Stimulated activated CD8-positive, alpha-beta memory T cell treated with anti-CD3 and anti-CD28 coated beads, Interleukin-4, amount 100 ng/mL, for 24 hours (primary cell): ENCODE measurements around the gene FGF14.

Experiments
- DNase-seq: peaks from one replicate; pipeline ENCODE4 v3.0.0-alpha.2; 2020; ENCODE audit warnings: low read depth

The FGF14 gene

DNA sequence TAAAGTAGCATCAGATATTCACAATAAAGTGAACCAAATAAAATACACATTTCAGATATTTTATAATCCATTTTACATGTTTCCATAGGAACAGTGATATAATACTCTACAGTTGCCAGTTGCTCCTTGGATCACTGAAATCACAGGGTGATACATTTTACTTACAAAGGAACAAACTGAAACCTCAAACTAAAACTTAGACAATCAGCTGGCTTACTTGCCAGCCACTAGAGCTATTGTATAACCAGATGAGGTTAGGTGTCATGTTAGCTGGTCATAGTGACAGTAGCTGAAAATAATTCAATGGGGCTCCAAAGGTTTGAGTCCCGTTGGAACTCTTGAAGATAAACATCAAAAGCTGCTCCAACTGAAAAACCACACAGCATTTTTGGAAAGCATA, 674.7 kb downstream of the FGF14 start:
- DNase-seq: no peak

DNA sequence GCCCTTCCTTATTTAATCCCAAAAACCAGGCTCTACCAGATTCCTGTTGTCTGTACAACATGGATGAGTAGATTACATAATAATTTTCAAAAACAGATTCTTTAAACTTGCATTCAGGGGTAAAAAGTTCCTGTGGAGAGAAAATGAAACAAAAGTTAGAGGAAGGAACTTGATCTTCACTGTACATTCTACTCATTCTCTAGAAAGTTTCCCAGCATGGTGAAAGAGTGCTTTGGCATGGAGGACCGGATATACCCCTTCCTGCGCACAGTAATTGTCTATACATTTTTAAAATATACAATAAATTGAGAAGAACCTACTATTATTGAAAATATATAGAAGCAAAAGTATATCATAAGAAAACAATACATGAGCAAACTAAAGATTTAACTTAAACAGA, 675.2 kb downstream of the FGF14 start:
- no peak for DNase-seq

DNA sequence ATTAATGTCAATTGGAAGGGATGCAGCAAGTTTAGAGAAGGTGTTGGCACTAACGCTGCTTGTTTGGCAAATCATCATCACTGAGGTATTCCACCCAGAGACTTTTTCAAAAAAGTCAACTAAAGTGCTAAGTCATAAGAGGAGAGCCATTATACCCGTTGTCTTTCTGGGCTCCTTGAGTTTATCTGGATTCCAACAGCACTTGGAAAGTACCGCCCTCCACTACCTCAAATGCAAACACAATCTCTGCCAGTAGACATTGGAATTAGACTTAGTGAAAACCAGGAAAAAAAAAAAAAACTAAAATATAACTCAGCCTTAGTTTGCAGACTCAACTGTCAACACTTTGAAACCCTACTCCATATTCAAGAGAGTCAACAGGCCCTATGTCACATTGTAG, 683.4 kb downstream of the FGF14 start:
- DNase-seq: no peak

DNA sequence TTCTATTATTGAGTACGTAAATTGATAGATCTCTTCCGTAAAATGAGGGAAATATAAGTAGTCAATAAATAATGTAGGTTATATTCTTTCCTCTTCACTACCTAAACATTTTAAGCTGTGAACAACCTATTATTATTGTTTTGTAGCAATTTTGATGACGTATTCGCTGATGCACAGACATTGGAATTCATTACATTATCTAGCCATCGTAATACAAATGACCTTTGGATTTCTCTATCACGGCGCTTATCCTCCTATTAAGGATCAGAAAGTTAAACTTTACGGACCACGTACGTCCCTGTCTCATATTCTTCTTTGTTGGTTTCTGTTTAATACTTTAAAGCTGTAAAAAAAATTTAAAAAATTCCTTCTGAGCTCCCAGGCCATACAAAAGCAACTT, 684.5 kb downstream of the FGF14 start:
- no peak for DNase-seq

DNA sequence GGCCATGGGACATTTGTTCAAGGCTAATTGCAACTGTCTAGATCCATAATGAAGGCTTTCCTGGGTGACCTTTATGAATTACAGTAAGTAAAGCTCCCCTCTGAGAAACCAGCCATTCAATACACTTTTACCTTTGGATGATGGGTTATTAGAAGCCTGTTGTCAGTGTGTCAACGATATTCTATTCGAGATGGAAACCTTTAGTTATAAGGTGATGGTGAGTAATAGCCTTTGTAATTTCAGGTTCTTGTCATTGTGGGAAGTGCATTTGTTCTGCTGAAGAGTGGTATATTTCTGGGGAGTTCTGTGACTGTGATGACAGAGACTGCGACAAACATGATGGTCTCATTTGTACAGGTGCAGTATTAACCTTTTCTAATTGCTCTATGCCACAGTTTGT, 687.7 kb downstream of the FGF14 start:
- DNase-seq: no peak

DNA sequence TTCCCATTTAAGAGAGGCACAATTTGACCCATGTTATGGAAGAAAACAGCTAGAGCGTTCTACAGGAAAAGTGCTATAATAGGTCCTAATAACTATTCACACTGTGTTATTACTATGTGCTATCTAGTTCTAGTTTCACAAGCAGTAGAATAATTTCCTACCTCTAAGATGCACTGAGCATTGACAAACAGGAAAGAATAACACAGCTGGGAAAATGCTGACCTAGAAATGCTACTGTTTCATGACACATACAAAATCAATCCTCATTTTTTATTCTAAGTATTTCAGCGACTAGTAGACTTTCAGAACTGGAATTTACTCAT, 689.9 kb downstream of the FGF14 start:
- no peak for DNase-seq

DNA sequence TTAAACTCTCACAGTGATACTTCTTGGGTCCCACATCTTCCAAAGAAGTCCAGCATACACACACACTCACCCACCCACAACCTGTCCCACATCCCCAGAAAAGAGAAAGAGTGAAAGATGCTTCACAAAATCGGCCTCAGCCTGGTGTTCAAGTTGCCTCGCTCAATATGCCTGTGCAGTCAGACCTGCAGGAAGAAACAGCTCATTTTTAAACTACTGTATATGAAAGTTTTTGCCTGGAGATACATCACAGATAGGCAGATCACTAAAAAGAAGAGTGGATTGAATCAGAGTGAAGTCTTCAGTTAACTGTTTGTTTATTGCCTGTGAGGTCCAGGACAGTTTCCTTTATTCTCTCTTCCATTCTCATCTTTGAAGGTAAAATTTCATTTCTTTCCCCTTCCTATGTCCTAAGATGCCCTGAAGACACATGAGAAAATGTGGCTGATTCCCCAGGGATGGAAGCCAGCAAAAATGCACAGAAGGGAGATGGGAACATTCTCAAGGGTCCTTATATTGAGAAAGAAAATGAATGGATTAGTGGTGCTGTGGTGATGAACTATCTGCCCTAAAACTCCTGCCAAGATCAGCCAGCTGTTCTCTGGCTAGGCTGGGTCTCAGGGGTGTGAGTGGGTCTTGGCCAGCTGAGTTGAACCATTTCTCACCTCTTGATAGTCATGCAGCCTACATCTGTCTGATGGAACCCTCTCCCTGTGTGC, 690.4 kb downstream of the FGF14 start:
- DNase-seq: no peak

DNA sequence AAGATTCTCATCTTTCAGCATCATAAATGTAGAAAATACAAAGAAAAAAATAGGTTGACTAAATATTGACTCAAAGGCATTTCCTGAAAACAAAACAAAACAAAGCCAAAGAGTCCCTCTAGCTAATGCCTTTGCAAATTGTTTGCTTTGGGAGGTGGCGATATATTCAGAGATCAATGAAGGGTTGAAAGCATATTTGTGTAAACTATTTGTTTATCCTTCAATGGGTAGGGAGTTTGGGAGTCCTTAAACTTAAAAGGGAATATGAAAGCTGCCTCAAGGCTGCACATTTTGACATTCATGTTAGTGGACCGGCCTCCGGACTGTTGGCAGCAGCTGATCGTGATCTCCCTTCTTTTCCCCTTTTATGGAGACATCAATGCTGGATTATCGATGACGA, 691.9 kb downstream of the FGF14 start:
- no peak for DNase-seq

DNA sequence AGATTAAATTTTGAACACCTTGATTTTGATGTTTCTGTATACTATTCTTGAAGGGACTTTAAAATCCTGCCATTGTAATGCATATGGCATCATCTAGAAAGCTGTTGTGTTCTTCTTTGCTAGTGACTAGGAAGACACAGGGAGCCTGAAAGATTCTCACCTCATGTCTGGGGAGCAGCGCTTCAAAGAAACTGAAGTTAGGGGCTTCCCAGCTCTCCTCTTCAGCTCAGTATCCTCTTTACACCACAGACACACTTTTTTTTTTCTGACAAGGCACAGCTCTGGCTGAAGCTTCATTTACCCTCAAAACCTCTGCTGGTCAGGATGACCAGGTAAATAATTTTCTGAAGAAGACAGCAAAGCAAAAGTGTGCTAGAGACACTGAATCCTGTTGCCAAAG, 693.7 kb downstream of the FGF14 start:
- no peak for DNase-seq

DNA sequence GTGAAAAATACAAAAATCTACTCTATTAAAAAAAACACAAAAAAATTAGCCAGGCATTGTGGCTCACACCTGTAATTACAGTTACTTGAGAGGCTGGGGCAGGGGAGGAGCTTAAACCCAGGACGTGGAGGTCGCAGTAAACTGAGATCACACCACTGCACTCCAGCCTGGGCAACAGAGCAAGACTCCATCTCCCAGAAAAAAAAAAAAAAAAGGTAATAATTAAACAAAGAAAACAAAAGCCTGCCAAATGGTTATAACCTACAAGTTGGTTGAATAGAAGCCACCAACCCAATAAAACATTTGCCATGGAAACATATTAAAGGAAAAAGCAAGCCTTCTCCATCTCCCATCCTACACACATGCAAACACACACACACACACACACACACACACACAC, 694.2 kb downstream of the FGF14 start:
- no peak for DNase-seq

DNA sequence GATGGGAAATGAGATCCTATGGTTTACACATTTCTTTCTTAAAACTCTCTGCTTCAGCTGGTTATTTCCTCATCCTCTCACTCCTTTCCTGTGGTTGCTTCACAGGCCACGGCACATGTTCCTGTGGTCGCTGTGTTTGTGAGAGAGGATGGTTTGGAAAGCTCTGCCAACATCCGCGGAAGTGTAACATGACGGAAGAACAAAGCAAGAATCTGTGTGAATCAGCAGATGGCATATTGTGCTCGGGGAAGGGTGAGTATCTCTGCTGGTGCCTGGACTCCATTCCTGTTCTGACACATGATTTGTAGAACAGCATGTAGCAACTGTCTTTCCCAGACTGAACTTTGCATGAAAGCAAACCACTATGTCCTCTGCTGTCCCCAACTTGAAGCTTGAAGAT, 695.2 kb downstream of the FGF14 start:
- DNase-seq: no peak

DNA sequence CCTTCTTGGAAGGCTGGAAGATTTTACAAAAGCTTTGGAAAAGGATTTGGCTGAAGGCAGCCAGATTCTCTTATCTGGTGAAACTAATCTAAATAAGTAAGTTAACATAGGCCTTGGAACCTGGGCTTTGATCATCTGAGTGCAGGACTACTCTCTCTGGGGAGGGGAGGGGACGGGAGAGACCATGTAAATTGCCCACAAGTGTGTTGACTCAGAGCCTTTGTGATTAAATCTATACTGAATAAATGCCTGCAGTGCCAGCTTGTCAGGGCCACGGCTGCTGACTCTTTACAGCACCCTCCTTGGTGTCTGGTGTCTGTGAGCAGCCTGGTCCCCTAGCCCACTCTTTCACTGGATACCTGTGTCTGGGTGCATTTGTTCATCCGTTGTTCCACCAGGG, 698.0 kb downstream of the FGF14 start:
- DNase-seq: no peak

DNA sequence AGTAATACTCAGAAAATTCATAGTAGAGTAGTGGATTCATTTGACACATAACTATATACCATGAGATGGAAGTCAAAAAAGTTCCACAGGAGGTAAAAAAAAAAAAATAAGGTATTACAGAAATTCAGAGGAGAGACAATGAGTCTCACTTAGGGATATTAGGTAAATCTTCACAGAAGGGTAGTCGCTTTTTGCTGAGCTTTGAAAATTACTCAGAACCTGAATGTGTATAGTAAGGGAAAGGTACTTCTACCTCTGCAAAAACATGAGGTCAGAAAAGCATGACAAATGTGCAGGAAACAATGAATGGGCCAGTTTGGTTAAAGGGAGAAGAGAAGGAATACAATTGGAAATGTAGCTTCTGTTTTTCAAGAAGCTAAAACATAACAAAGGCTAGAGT, 698.8 kb downstream of the FGF14 start:
- DNase-seq: no peak

DNA sequence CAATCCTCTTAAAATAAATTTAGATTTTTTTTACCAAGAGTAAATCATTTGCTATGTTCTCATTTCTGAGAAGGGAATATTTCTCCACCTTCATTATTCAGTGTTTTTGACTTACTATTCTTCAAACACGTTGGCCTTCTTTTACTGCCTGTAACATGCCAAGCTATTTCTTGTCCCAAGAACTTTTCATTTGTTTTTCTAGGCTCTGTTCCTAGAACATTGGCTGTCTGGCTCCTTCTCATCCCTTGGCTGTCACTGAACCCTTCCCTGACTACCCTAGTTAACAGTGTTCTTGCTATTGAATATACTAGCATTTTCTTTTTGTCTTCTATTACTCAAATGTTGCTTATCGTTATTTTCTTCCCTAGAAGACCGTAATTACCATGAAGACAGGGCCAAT, 701.2 kb downstream of the FGF14 start:
- DNase-seq: no peak

DNA sequence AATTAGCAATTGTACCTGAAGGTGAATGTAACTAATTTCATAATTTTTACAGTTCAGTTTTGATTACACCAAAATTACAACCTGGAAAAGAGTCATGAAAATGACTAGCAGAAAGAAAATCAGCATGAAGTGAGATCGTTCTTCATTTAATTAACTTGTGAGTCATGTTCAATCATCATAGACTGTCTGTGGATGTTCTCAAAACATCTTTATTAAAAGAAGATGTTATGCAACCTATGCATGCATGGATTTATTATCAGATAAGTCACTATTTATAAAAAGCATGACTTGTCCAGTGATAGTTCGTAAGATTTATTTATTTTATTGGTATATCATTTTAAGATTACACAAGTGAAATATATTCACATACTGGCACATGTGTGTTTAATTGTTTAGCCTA, 703.4 kb downstream of the FGF14 start:
- no peak for DNase-seq

DNA sequence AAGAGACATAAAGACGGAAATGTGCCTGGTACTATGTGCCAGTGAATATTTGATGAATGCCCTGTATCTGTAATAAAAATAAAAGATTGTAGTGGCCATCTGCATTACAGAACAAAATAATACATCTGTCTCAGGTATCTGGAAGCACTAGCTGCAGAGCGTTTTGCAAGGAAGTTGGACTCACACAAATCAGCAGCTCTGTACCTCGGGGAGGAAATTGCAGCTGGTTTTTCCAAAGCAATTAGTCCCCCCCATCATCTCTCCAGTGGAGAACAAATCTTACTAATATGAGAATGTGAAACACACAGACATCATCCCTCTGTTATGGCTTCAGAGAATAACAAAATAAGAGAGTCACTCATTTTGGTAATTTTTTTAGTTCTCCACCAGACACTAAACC, 704.1 kb downstream of the FGF14 start:
- DNase-seq: no peak

DNA sequence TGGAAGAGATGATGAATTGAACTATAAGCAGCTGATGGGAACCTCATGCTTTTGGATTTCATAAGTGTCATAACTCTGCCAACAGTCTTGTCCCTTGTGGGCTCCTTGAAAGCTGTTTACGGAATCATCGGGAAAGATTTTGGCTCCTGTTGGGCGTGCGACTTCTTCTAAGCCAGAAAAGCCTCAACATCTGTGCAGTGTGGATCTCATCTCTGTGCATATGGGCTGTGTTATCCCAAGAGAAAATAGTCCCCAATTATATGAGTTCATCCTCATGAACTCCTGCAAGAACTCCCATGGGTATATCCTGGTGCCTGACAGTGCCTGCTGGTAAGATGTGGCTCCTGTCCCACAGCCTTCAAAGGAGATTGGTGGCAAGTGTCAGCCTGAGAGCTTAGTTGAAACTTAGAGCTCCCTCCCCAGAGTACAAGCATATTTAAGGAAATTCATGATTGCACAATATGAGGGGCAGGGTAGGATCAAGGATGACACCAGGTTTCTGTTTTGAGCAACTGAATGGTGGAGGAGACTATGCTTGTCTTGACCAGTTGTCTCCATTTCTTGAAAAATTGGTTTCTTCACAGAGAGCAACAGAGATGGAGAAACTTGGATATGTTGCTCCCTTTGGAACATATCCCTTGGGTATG, 705.9 kb downstream of the FGF14 start:
- no peak for DNase-seq

DNA sequence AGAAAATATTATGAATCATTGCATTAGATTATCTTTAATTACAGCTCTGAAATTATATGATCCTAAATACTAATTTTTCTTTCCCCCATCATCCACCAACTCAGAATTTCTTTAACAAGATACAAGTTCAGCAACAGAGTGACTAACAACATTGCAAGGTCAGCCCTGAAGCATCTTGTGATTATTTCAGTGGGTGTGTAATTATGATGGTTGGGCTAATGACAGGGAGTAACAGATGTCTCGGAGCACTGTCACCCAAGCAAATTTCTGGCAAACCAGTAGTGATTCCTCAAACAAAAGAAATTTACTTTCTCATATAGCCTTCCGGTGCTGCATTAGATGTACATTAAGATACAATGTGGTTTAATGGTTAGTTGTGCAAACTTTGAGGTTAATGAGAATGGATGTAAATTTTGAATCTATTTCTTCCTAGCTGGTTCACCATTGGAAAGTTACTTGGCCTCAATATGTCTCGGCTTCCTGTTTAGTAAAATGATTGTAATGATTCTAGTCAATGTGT, 710.4 kb downstream of the FGF14 start:
- DNase-seq: no peak

DNA sequence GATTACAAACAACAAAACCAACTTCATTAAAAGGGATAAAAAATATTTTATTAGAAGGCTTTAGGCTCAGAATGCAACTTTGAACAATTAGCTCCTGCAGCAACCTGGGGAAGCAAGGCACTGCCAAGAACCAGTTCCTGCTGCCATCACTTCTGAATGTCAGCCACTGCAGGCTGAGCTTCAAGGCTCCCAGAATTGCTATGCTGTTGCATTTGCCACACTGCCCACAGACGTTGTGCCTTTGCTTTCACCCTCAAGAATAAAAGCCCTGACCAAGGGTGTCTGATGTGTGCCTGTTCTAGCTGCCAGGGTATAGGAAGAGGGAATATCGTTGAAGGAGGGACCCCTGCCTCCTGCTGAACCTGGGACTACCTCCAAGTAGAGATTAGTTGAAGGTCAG, 711.0 kb downstream of the FGF14 start:
- no peak for DNase-seq

DNA sequence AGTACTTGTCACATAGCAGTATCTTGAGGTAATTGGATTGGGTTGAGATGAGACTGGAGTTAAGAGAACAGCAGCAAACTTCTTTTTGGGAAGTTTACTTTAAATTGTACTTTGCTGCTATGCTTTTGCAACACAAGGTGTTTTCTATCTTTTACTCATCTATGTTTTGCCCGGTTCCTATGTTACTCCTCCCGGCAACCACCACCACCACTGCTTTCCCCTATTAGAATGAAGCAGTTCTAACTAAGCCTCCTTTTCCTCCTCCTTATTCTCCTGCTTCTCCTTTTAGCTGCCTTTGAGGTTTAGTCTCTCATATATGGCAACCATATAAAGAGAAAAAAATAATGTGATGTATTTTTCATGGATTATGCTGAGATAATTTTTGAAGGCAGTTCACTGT, 715.8 kb downstream of the FGF14 start:
- no peak for DNase-seq

DNA sequence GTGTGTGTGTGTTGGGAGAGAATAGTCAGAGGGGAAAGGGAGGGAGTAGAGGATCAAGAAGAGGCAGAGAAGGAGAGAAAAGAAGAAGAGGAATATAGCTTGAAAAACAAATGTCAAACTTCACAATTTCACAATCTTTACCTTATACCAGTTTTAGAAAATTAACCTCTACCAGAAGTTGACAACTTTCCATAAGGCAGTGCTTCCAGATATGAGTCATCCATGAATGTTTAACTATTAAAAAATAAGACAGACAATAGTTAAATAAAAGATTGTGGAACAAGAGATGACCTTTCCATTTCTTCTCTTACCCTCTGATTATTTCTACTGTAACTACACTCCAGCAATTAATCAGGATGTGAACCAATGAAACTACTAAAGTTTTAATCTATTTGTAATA, 720.0 kb downstream of the FGF14 start:
- no peak for DNase-seq

DNA sequence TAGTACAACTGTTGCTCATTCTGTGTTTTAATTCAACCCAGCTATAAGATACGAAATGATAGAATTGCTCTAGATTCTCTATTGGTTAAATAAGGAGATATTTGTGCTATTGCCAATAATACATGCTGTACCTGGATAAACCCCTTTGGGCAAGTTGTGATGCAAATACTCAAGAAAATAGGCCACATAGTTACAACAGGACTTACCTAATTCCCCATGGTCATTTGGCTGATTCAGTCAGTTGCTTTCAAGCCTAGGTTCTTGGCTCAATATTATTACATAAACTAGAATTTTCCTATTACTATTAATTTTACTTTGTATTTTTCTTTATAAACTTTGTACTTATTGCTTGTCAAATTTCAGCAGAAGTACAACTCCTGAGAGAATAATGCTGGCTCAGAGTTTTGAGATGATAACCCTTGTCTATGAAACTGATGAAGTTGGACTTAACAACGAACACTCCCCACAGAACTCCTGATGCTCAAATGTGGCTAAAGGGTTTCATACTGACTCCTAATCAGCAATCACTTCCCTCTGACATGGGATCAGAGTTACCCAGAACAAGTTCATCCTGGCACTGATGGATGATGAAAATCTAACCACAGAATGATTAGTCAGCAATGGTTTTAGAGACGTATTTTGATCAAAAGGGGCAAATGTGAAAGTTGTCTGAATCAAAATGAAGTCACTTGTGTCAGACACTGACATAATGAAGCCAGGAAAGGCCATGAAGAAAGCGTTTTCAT, 728.3 kb downstream of the FGF14 start:
- DNase-seq: no peak

DNA sequence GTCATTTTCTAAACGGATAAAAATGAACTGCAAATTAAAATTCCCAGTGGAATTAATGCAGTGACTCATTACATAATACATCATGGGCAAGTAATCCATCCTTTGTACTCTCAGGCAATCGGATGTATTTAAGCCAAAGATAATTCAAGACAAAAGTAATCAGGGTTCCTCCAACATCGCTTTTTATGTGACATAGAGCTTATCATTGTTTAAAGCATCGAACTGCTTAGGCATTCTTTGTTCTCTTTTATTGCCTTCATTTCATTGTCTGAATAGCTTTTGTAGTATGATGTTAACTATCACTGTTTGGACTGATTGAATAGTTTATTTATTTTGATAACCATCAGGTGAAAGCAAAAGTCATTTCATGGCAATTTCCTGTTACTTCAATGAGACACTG, 740.0 kb downstream of the FGF14 start:
- no peak for DNase-seq
